DMS114 treated with DMSO at 0.1 percent for 48 hours (cell line): ENCODE data around the gene NMS.
"Not testable (repeated sequence)": the region's sequence is repeated elsewhere in the genome, so short reads cannot be mapped to it uniquely, and the experiment has no call there.

Experiments
- DNase-seq: peaks from one replicate; lab custom pipeline; 2025; ENCODE audit not compliant: unreplicated experiment; lab: John Stamatoyannopoulos, UW

NMS gene, protein sequence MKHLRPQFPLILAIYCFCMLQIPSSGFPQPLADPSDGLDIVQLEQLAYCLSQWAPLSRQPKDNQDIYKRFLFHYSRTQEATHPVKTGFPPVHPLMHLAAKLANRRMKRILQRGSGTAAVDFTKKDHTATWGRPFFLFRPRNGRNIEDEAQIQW

DNA sequence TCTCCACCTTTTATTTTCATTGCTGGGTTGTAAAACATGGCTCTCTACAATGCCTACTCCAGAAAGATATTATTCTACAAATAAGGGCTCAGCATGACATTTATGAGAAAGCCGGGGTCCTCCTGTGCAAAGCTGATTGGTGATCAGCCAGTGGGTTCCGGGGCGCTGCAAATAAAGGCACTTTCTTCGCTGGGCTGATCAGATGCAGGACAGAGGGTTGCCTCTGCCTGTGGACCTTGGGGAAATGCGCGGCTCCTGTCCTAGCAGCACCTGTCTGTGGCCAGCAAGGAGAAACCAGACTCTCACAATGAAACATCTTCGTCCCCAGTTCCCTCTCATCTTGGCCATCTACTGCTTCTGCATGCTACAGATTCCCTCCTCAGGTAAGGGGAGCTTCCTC is at the start of gene NMS:
Gene NMS, plus strand, starts transcription at position 301 of the 400 bp plus-strand sequence. Its CDS starts 7 bp downstream, at position 308.
- no peak for DNase-seq

- peak; percentile 44 for DNase-seq
Observed at GRCh38 chr2:100422320-100423055, 47.8 kb upstream of the NMS start.

DNA sequence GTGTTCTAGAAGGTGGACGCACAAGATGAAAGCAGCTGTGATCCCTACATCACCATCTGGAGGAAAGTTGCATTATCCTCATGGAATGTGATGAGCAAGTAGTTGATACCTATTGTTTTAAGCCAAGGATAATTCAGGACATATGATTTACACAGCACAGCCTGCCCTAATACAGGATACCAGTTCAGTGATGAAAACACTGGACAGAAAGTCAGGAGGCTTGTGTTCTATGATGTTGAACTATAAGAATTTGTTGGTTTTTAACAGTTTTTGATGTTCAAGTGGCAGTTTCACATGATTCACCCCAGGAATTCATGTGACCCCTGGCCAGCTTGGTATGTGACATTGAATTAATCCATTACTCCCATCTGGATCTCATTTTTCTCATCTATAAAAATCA is 46.7 kb upstream of the NMS start:
- no peak for DNase-seq

GRCh38 chr2:100424277-100424875 is 45.9 kb upstream of the NMS start:
- DNase-seq, result no peak

- DNase-seq, result no peak
Observed at GRCh38 chr2:100425107-100425506, 45.2 kb upstream of the NMS start.

DNA sequence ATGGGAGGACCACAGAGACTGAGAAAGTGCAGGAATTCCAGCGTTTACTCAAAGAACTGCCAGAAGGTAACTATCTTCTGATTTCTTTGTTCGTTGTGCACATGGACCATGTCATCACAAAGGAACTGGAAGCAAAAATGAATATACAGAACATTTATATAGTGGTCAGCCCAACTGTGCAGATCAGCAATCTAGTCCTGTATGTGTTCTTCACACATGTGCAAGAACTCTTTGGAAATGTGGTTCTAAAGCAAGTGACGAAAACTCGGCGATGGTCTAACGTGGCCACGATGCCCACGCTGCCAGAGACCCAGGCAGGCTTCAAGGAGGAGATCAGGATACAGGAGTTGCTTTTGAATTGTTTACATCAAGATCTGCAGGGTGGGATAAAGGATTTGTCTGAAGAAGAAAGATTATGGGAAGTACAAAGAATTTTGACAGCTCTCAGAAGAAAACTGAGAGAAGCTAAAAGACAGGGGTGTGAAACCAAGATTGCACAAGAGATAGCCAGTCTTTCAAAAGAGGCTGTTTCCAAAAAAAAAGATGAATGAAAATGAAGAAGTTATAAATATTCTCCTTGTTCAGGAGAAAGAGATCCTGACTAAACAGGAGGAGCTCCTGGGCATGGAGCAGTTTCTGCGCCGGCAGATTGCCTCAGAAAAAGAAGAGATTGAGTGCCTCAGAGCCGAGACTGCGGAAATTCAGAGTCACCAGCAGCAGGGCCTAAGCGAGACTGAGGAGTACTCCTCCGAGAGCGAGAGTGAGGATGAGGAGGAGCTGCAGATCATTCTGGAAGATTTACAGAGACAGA is 44.5 kb upstream of the NMS start:
- DNase-seq, result no peak

GRCh38 chr2:100426384-100426720 is 43.9 kb upstream of the NMS start:
- no peak for DNase-seq

DNA sequence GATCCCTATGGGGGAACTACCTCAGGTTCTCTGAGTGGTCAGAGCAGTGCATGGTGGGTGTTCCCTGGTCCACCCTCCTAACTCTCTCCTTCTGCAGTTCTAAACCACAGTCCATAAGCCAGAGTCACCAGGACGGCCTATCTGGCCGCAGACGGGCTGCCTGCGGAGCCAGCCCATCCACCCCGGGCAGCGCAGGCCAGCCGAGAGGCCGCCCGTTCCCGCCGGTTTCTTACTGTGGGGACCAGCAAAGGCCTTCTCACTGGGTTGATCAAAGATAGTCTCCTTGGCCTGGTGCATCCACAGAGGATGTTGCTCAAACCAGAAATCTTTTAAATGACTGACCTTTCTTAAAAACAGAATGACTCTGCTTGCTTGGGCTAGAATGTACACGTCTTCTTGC is 43.2 kb upstream of the NMS start:
- no peak for DNase-seq

DNA sequence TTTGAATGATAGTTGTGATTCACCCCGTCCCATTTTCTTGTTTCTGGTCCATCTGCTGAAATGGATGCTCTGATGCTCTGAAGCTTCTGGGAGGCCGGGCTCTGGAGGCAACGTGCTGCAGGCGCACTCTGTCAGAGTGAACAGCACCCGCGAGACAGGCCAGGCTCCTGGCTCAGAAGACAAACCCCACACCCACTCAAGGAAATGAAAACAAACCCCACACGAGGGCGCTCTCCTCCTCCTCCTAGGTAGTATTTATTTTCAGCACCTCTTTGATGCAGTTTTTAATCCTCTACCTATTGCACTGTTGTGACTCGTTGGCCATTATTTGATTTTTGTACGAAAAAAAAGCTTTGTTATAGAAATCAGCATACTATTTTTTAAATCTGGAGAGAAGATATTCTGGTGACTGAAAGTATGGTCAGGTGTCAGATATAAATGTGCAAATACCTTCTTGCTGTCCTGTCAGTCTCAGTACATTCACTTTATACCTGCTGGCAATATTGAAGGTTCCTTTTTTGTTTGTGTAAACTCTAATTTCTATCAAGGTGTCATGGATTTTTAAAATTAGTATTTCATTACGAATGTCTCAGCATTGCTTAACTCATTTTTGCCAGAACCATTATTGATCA is 42.5 kb upstream of the NMS start:
- peak; percentile 9 for DNase-seq

DNA sequence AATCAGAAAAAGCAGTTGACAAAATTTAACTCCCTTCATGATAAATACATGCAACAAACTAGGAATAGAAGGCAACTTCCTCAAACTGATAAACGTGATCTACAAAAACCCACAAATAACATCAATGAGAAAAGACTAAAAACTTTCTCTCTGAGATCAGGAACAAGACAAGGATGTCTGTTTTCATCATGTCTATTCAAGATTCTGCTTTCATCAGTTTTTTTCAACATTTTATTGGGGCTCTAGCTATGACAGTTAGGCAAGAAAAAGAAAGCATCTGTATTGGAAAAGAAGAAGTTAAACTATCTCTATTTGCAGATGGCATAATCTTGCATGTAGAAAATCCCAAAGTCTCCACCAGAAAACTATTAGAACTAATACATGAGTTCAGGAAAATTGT is 40.6 kb upstream of the NMS start:
- DNase-seq, result no peak

DNA sequence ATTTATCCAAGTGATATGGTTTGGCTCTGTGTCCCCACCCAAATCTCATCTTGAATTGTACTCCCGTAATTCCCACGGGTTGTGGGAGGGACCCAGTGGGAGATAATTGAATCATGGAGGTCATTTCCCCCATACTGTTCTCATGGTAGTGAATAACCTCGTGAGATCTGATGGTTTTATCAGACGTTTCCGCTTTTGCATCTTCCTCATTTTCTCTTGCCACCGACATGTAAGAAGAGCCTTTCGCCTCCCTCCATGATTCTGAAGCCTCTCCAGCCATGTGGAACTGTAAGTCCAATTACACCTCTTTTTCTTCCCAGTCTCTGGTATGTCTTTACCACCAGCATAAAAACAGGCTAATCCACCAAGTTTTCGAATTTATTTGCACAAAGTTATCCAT is 32.5 kb upstream of the NMS start:
- no peak for DNase-seq

GRCh38 chr2:100446696-100447095 is 23.6 kb upstream of the NMS start:
- no peak for DNase-seq

GRCh38 chr2:100451092-100451491 is 19.2 kb upstream of the NMS start:
- no peak for DNase-seq

GRCh38 chr2:100451734-100452133 is 18.5 kb upstream of the NMS start:
- no peak for DNase-seq

- no peak for DNase-seq
Observed at GRCh38 chr2:100453853-100454252, 16.4 kb upstream of the NMS start.

DNA sequence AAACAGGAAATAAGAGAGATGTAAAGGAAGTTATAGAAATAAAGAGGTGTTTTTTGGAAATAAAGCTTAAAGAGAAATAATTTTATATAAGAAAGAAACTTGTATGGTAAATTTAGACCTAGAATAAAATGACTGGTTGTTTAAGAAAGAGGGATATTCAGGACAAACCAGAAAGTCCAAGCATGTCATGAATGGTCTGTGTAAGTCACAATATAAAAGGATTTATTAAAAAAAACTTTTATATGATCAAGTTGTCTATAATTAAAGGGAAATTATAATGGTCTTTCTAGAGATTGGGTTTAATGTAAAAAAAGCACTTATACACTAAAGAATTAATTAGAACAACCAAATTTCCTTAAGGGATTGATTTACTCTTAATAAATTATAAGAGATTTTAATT is 13.9 kb upstream of the NMS start:
- DNase-seq, result not testable (repeated sequence)

DNA sequence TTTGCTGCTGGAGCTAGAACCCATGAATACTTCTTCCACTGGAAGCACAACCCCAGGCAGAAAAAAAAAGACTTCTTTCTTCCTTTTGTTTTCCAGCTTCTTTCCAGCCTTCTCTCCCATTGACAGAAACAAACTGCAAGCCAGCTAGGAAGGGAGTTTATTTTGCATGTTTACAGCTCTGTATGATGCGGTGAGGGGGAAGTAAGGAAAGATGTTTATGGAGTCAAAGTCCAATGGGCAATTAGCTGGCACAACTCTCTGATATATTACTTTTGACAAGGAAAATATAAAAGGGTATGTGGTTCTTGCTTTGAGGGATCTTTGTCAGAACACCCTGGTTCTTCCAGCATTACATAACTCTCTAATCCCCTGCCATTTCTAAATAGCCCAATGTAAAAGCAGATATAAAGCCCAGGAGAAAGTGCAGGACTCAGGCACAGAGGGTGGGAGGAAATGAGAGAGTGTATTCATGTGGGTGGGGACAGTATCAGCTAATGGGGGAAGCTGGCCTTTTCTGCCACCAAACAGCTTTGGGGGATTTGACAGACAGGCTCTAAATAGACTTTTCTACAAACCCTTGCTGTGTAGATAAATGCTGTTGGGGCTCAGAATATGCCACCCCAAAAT is 9.3 kb upstream of the NMS start:
- DNase-seq, result no peak

DNA sequence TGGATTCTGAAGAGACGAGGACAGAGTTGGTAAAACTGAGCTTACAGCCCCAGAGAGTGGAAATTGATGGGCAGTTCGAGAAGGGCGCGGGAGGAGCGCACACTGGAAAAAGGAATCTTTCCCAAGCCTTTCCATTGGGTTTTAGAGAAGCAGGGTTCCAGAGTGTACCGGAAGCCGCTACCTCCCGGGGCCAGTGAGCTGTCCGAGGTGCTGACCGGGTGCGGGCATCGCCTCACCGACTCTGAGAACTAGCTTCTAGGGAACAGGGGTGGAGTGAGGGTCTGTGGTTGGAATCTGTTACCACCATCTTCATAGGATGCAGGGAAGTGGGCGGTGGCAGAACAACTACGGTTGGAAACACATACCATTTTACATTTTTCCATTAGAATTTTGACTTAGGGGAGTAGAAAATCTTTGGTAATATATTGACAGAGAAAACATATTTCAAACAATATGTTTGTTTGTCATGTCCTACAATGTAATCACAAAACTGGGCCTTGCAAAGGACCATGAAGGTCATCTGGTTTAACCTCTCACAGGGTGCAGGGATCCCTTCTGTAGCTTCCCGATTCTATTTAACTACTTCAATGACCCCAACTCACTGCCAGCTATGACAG is 724 bp downstream of the NMS start:
- DNase-seq, result no peak

DNA sequence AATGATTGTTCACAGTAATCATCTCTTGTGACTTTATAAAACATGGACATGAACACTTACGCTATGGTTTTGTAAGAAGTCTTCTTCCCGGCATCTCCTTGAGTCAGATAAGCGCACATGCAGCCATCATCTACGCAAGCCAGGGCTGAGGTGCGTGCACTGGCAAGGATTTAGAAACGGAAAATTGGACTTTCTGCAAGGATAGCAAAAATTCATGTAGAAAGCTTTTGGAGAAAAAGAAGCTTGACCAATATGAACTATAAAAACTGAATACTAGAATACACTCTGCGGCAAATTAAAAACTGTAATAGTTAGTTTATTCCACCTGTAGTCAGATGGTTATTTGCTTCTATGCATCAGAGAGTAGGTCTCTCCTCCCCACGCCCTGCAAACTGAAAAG is 6.3 kb downstream of the NMS start:
- no peak for DNase-seq

DNA sequence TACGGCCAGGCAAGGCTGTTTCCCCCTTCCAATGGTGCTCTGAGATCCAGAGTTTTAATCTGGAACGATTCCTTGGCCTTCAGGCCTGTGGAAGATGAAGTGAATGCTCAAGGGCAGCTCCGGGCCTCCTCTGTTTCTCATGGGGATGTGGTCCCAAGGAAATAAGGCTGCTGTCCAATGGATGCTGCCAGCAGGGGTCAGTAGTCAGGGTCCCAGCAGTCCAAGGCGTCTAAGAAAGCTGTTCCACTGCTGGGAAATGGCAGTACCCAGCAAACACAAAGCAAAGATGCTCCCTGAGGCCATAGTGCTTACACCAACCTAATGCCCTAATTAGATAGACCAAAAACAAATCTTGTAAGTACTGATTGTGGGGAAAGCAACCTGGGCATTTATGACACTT is 12.5 kb downstream of the NMS start:
- no peak for DNase-seq

DNA sequence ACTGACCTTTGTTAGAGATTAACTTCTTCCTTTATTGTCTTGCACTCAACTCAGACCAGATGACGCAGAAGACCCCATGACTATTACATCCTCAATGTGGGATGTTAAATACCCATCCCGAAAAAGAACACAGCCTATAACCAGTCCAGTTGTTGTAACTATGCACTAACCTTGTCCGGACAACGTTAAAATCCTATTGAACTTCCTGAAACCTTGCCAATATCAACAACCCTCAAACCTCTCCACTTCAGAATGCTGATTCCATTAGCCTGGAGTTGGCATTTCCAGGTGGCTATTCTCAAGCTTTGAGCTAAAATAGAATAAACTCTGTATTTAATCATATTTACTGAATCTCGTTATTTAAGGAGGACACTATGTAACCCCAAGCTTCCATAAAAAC is 13.6 kb downstream of the NMS start:
- no peak for DNase-seq
